K562 (cell line): ENCODE data around the gene CREB3L2. TPM values are rescaled to one million over a fixed set of nuclear protein-coding genes. Genes with fewer than 3 reads are reported as not detected.

Experiments
- ATAC-seq: fragments of 200-7000 bp; cut with Tn5 transposase; 3 replicates; pipeline ENCODE4 v1.9.1; 2020; ENCODE audit warnings: moderate library complexity
- BruUV-seq: library from RNA; stranded (reverse); fragments of 400-500 nt; replicated peaks from 2 replicates; lab custom pipeline; 2021; lab: Mats Ljungman, UMichigan
- CTCF ChIA-PET: fragments of 300-600 bp; formaldehyde crosslinking; extraction: SDS; loops from one replicate; lab custom pipeline; 2021; ENCODE audit warnings: low intra/inter-chr PET ratio; lab: Yijun Ruan, JAX
- POLR2A ChIA-PET: fragments of 300-600, 350-650 bp; sonication (Branson Sonifier 250); formaldehyde crosslinking; extraction: SDS; loops from one replicate; lab custom pipeline; 2021; ENCODE audit warnings: antibody characterized with exemption, inconsistent platforms; lab: Yijun Ruan, JAX
- DNase-seq, 4 experiments: peaks; one replicate each; pipeline versions ENCODE4 v3.0.0 to v3.0.0-alpha.2; 2011 to 2018; ENCODE audit warnings: low spot score in 3 of 4, mixed read lengths in 3 of 4; ENCODE audit errors: extremely low read depth in 1 of 4
- FAIRE-seq: peaks from 2 replicates; lab custom pipeline; 2011; peaks lifted over from hg19 to GRCh38; lab: Jason Lieb, UNC
- H2AFZ ChIP-seq: 2 replicates; pipeline ENCODE4 v1.6.0; 2011; ENCODE audit warnings: low read depth, low read length, control low read depth, inconsistent platforms
- H3K27ac ChIP-seq: fragments of 200-600 bp; 3 replicates; pipeline ENCODE4 v1.8.0; 2011; ENCODE audit warnings: low read depth, mild to moderate bottlenecking, control low read depth, inconsistent platforms, low read length, moderate library complexity, mixed read lengths; ENCODE audit errors: extremely low read depth
- H3K27me3 ChIP-seq, 2 experiments: fragments of 300-600 bp in 1 of 2; 2 replicates in 1 of 2; 3 replicates in 1 of 2; pipeline versions ENCODE4 v1.6.0 to v1.8.0; 2011; ENCODE audit warnings: inconsistent platforms in 2 of 2, low read length in 2 of 2, mild to moderate bottlenecking in 1 of 2, mixed read lengths in 1 of 2, moderate library complexity in 1 of 2; ENCODE audit not compliant: control insufficient read depth in 2 of 2, insufficient read depth in 2 of 2
- H3K36me3 ChIP-seq: fragments of 300-600 bp; 3 replicates; pipeline ENCODE4 v1.8.0; 2011; ENCODE audit warnings: mild to moderate bottlenecking, low read length, inconsistent platforms; ENCODE audit not compliant: control insufficient read depth, insufficient read depth
- H3K4me1 ChIP-seq, 2 experiments: fragments of 200-600 bp in 1 of 2; replicated peaks in 1 of 2; 2 replicates in 1 of 2; 3 replicates in 1 of 2; pipeline versions ENCODE4 v1.5.1 to v1.8.0; 2011; ENCODE audit warnings: inconsistent platforms in 2 of 2, low read length in 2 of 2, mild to moderate bottlenecking in 1 of 2, mixed read lengths in 1 of 2, moderate library complexity in 1 of 2; ENCODE audit not compliant: control insufficient read depth in 2 of 2, insufficient read depth in 2 of 2
- H3K4me2 ChIP-seq: 2 replicates; pipeline ENCODE4 v1.6.1; 2011; ENCODE audit warnings: low read length, control low read depth, inconsistent platforms, mixed read lengths; ENCODE audit not compliant: insufficient read depth
- H3K4me3 ChIP-seq: fragments of 200-600 bp; sonication (generic), shearing (Covaris generic); 2 replicates; pipeline ENCODE4 v1.5.1; 2016; ENCODE audit warnings: control low read depth, inconsistent platforms
- H3K79me2 ChIP-seq: fragments of 200-600 bp; 3 replicates; pipeline ENCODE4 v1.8.0; 2011; ENCODE audit warnings: low read length, inconsistent platforms; ENCODE audit not compliant: control insufficient read depth, insufficient read depth
- H3K9ac ChIP-seq, 2 experiments: 2 replicates each; pipeline versions ENCODE4 v1.6.0 to v1.6.1; 2011; ENCODE audit warnings: low read depth in 2 of 2, low read length in 2 of 2, control low read depth in 1 of 2, inconsistent platforms in 1 of 2, mild to moderate bottlenecking in 1 of 2, mixed read lengths in 1 of 2; ENCODE audit not compliant: insufficient read depth in 1 of 2
- H3K9me1 ChIP-seq: one replicate; pipeline ENCODE4 v1.6.0; 2011; ENCODE audit warnings: inconsistent platforms, mild to moderate bottlenecking, low read length, moderate library complexity; ENCODE audit not compliant: control insufficient read depth, insufficient read depth
- H3K9me3 ChIP-seq: replicated peaks from 2 replicates; pipeline ENCODE4 v1.5.1; 2011; ENCODE audit warnings: low read depth, low read length, inconsistent platforms; ENCODE audit not compliant: control insufficient read depth, insufficient read depth
- H4K20me1 ChIP-seq: replicated peaks from 2 replicates; pipeline ENCODE4 v1.6.1; 2011; ENCODE audit warnings: low read length, inconsistent platforms, mixed read lengths; ENCODE audit not compliant: control insufficient read depth, insufficient read depth
- ATF7 ChIP-seq: fragments of 450-650 bp; IDR thresholded peaks from 2 replicates; pipeline ENCODE4 v1.7.1; 2014; ENCODE audit warnings: mild to moderate bottlenecking, moderate library complexity
- C11orf30 ChIP-seq: fragments of 450-650 bp; IDR thresholded peaks from 2 replicates; pipeline ENCODE4 v1.6.1; 2016; ENCODE audit warnings: low read depth, mild to moderate bottlenecking
- MAFK ChIP-seq: IDR thresholded peaks from 2 replicates; pipeline ENCODE4 v1.6.1; 2011; ENCODE audit warnings: low read length, improper control_type of control experiment
- MEF2D ChIP-seq: conservative IDR thresholded peaks from 2 replicates; pipeline ENCODE4 v1.6.1; 2016; ENCODE audit warnings: low read depth, missing genetic modification characterization, missing compliant biosample characterization
- TARDBP ChIP-seq: fragments of 450-650 bp; IDR thresholded peaks from 2 replicates; pipeline ENCODE4 v1.6.1; 2016
- TEAD4 ChIP-seq, 2 experiments: sonication (generic) in 1 of 2; formaldehyde crosslinking in 1 of 2; IDR thresholded peaks; 2 replicates each; pipeline versions ENCODE4 v1.6.1 to v1.8.0; 2012 to 2022; ENCODE audit warnings: borderline replicate concordance in 1 of 2, inconsistent platforms in 1 of 2, low read length in 1 of 2, mild to moderate bottlenecking in 1 of 2, missing genetic modification reagents in 1 of 2
- TRIM28 ChIP-seq: fragments of 450-650 bp; IDR thresholded peaks from 2 replicates; pipeline ENCODE4 v1.6.1; 2017
- ZNF316 ChIP-seq: fragments of 450-650 bp; IDR thresholded peaks from 2 replicates; pipeline ENCODE4 v1.6.1; 2016
- WGBS: fragments of 100-300 bp; shearing (Covaris generic); methylation state at CpG from one replicate; pipeline ENCODE4 v1.1.6; 2016; ENCODE audit warnings: low coverage, mixed read lengths; ENCODE audit not compliant: insufficient coverage; ENCODE audit errors: missing lambda C conversion rate; 5-methylcytosine and 5-hydroxymethylcytosine counted together
- in situ Hi-C: fragments of 300-500 bp; cut with MboI; formaldehyde crosslinking; loops from 4 replicates; pipeline ENCODE4 v1.15.0; 2018; ENCODE audit warnings: inconsistent platforms, mixed read lengths
- intact Hi-C: fragments of 100-400 bp; cut with micrococcal nuclease; formaldehyde crosslinking; loops from 2 replicates; pipeline ENCODE4 v1.14.2; 2022
- polyA plus RNA-seq, 8 experiments: library from polyadenylated mRNA; depleted of rRNA in 4 of 8; stranded (reverse) in 5 of 8; unstranded in 3 of 8; fragments of >200 nt; fragmentation: Nextera tagmentation in 2 of 8; fragmentation: Illumina TruSeq in 1 of 8; extraction: Ambion mirVana in 2 of 8; extraction: Trizol in 1 of 8; gene quantifications; 2 replicates each; pipeline versions ENCODE4 v1.2.1 to v1.2.3, GENCODE V29; 2011 to 2014; ENCODE audit warnings: inconsistent platforms in 1 of 8, missing spikeins in 1 of 8
- total RNA-seq, 7 experiments: library from RNA; depleted of rRNA in 6 of 7; stranded (reverse); fragments of >200 nt in 6 of 7; fragmentation: Illumina TruSeq in 2 of 7; extraction: Trizol in 2 of 7; gene quantifications; 2 replicates each; pipeline versions ENCODE4 v1.2.1 to v1.2.3, GENCODE V29; 2011 to 2021; ENCODE audit warnings: low replicate concordance in 1 of 7
- TF ChIP-seq, protein P1 (sequence below): fragments of 450-650 bp; IDR thresholded peaks from 2 replicates; pipeline ENCODE4 v1.6.1; 2017; ENCODE audit warnings: antibody characterized with exemption, mild to moderate bottlenecking

CREB3L2 gene
- total and polyA plus RNA-seq, 9 of the 15 experiments (the other 6 are each of a cell fraction or from before 2014, with no cell fraction given), result 7.1 to 45.6 (median 15.8) TPM

DNA sequence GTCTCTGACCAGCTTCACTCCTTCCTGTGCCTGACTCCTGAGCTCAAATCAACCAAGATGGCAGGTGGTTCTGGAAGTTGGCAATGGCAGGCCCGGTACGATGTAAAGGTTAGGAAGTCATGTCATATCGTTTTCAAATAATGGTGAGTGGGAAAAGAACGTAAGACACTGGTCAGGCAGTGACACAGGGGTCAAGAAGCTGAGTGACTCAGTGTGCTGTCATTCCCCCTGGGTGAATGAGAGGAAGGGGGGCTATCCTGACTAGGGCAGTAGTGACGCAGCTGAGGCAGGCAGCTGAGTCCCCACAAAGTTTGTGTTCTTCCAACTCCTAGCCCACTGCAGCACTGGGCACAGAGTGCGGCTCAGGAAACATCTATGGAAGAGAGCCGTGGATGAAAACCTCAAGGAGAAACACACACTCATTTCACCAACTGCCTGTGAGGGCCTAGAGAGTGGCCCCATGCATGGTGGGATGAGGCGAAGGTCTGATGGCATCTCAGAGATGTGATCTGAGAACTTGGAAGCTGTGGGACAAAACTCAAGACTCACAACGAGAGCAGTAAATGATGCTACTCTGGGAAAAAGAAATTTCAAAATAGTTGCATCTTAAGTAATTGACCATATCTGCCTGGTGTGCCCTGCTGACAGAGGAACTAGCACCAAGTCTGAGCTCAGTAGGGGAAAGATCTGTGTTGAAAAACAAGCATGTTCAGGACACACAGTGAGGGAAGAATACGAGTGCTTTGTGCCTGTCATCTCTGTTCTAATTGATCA lies 23.2 kb downstream of the CREB3L2 start (continued):
- TF ChIP-seq TEAD4 (IDR thresholded peaks at IDR 0.05; ENCODE audit: low read length) (no peak), TEAD4 (CRISPR knock-in tag; IDR thresholded peaks at IDR 0.05; ENCODE audit: borderline replicate concordance) (no peak), TARDBP (peak; percentile 32; the same call in 1 of the 2 replicates), TRIM28 (0 out of 2 replicates have a peak, but pooled peaks have one; percentile 34), ATF7 (peak; percentile 56; the same call in 1 of the 2 replicates)
- TF ChIP-seq, protein P1, sequence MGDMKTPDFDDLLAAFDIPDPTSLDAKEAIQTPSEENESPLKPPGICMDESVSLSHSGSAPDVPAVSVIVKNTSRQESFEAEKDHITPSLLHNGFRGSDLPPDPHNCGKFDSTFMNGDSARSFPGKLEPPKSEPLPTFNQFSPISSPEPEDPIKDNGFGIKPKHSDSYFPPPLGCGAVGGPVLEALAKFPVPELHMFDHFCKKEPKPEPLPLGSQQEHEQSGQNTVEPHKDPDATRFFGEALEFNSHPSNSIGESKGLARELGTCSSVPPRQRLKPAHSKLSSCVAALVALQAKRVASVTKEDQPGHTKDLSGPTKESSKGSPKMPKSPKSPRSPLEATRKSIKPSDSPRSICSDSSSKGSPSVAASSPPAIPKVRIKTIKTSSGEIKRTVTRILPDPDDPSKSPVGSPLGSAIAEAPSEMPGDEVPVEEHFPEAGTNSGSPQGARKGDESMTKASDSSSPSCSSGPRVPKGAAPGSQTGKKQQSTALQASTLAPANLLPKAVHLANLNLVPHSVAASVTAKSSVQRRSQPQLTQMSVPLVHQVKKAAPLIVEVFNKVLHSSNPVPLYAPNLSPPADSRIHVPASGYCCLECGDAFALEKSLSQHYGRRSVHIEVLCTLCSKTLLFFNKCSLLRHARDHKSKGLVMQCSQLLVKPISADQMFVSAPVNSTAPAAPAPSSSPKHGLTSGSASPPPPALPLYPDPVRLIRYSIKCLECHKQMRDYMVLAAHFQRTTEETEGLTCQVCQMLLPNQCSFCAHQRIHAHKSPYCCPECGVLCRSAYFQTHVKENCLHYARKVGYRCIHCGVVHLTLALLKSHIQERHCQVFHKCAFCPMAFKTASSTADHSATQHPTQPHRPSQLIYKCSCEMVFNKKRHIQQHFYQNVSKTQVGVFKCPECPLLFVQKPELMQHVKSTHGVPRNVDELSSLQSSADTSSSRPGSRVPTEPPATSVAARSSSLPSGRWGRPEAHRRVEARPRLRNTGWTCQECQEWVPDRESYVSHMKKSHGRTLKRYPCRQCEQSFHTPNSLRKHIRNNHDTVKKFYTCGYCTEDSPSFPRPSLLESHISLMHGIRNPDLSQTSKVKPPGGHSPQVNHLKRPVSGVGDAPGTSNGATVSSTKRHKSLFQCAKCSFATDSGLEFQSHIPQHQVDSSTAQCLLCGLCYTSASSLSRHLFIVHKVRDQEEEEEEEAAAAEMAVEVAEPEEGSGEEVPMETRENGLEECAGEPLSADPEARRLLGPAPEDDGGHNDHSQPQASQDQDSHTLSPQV, result peak; percentile 73; the same call in 1 of the 2 replicates

DNA sequence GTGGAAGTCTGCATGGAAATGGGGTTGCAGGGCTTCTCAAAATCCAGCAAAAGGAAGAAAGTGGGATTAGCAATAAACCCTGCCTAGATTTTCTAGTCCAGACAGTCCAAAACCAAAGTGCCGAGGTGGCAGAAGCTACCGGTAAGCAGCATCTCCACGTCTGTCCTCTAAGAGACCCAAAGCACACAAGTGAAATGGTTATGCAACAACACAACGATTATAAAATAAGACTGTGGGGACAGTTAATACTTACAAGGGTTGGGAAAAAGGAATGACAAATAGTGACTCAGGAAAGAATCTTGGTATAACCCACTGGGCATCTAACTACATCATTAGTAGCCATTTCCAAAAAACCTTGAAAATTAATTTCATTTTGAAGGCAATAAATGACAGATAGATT lies 24.7 kb downstream of the CREB3L2 start:
- CTCF ChIA-PET, result no interaction called here
- peak; percentile 48 for TF ChIP-seq ZNF316
- no peak for TF ChIP-seq MEF2D (tag)
- peak; percentile 41; the same call in 1 of the 2 replicates for TF ChIP-seq C11orf30
- peak; percentile 29; the same call in 1 of the 2 replicates for TF ChIP-seq MAFK

More for the DNA sequence above, 24.7 kb downstream of the CREB3L2 start:
- Histone ChIP-seq H3K9ac (no peak overlapping the region), H3K27me3 (no peaks in the 10 kb centered on the region), H3K4me1 (peaks cover 16 to 36% of the 10 kb centered on the region in 2 experiments), H2AFZ (no peak overlapping the region), H3K4me2 (peak overlapping the region; percentile 40), H3K79me2 (peaks cover 76% of the 10 kb centered on the region), H3K9me3 (no peaks in the 10 kb centered on the region), H3K9me1 (no peaks in the 10 kb centered on the region), H3K36me3 (peaks cover 7% of the 10 kb centered on the region), H4K20me1 (peaks cover 12% of the 10 kb centered on the region), H3K4me3 (no peak overlapping the region), H3K27ac (no peak overlapping the region)
- POLR2A ChIA-PET, result interaction anchor here (0.6 to 1.2 kb wide), 4 partner anchors 8 to 27 kb away, joined by 3 to 6 read pairs (median 4); no protein-coding TSS in a partner anchor
- intact Hi-C loops (no loop called here), in situ Hi-C loops (no loop called here)
- no TSS peak for BruUV-seq
- DNase-seq (no peak), FAIRE-seq (no peak), ATAC-seq (no peak)
- WGBS, result 73% methylated on average over 4 of the region's 4 CpGs
